GM21717 (cell line): ENCODE measurements around the gene NPB.

ENCODE experiments used
- ATAC-seq: cut with Tn5 transposase; IDR thresholded peaks from one replicate; pipeline ENCODE4 v1.9.1; 2021; ENCODE audit warnings: mild to moderate bottlenecking, moderate library complexity; ENCODE audit not compliant: unreplicated experiment

The NPB gene

DNA sequence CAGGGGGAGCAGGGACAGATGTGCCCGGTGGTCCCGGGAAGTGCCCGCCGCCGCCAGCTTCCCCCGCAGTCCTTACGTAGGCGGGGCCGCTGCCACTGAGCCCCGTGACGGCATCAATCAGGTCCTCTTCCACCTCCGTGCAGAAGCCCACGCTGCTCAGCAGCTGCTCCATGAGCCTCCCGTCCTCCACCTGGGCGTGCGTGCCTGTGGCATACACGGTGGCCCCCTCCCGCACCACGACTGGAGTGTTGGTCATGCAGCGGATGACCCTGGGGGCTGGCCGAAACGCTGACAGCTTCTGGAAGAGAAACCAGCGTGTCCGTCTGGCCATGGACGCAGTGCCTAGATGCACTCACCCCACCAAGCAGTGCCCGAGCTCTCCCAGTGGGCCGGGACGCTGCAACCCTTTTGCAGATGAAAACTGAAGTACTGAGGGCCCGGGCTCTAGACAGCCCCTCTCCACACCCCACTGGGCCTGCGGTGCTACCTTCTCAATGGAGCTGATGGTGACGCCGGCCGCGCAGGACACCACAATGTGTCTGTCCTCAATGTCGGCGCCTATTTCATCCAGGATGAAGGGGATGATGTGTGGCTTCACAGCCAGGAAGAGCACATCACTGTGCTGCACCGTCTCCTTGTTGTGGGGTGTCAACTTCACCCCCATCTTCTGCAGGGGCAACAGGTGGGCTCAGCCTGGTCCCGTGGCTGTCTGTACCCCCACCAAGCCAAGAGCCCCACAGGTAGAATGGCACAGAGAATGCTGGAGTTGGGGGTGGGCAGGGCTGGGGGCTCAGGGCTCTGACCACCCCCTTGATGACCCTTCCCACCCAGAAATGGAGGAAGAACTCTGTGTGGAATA is 33.0 kb downstream of the NPB start:
- ATAC-seq, result no peak

GRCh38 chr17:81935709-81936084 is 33.7 kb downstream of the NPB start:
- no peak for ATAC-seq

DNA sequence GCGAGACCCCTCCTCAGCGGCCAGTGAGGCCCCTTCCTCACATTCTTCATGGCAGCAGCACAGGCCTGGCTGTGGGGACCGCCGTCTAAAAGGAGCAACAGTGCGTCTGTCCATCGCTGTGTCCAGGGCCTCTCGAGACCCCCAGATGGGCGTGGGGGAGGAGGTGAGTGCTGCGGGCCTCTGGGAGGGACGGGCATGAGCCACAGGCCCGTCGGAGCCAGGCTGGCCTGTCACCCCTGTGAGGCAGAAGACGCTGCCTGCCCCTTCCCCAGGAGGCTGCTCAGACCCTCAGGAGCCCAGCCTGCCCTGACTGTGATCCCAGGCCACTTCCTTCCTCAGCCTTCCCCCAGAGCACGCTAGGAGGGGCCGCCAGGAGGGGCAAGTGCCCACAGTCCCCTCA is 37.2 kb downstream of the NPB start:
- no peak for ATAC-seq

GRCh38 chr17:81939881-81940385 is 37.9 kb downstream of the NPB start:
- ATAC-seq, result no peak

GRCh38 chr17:81940538-81941483 is 38.8 kb downstream of the NPB start:
- no peak for ATAC-seq

DNA sequence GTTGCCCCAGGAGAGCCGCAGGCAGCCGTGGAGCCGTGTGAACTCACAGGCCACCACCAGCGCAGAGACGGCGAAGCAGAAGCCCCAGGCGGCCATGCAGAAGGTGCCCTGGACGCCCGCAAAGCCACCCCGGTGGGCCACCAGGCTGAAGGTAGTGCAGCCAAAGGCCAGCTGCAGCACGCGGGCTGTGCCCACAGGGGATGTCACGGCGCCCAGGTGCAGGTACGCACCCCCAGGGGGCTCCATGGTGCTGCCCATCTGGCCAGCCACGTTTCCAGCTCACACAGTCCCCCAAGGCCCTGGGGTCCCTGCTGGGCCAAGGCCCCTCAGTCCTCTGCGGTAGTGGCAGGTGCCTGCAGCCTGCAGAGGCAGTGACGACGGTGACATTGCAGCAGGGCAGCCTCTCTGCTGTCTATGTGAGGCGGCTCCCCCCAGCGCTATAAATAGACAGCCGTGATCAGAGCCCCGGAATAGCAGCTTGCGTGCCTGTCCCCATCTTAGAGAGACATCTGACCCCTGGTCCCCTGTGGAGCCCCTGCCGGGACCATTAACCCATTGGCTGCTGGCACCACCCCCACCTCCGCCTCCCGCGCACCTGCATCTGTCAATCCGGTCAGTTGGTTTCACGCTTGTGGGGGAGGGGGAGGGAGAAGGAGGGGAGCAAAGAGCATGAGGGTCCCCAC is 39.6 kb downstream of the NPB start:
- no peak for ATAC-seq

- no peak for ATAC-seq
These were observed 40.1 kb downstream of the NPB start for GRCh38 chr17:81942167-81942553.

DNA sequence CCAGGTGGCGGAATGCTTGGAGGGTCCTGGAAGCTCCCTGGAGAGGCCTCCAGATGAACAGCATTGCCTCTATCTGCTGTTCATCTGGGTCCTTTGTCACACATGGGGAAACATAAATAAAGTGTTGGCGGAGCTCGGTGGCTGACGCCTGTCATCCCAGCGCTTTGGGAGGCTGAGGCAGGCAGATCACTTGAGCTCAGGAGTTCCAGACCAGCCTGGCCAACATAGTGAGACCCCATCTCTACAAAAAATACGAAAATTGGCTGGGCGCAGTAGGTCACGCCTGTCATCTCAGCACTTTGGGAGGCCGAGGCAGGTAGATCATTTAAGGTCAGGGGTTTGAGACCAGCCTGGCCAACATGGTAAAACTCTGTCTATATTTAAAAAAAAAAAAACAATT is 42.8 kb downstream of the NPB start:
- no peak for ATAC-seq

DNA sequence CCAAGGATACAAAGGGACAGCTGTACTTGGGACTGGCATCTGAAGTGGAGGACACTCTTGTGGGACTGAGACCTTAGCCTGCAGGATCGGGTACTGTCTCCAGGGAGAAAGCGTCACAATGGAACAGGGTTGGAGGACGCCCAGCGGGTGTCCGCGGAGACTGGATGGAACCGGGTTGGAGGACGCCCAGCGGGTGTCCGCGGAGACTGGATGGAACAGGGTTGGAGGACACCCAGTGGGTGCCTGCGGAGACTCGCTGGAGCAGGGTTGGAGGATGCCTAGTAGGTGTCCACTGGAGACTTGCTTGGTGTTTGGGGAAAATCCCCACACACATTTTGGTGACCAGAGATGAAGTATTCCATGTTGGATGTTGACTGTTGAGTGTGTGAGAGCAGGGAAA is 45.2 kb downstream of the NPB start, which contains the start of gene MYADML2:
MYADML2 (minus strand) TSS at position 45 of the 400 bp plus-strand sequence. CDS start 5,492 bp downstream, outside the sequence.
- ATAC-seq, result no peak

DNA sequence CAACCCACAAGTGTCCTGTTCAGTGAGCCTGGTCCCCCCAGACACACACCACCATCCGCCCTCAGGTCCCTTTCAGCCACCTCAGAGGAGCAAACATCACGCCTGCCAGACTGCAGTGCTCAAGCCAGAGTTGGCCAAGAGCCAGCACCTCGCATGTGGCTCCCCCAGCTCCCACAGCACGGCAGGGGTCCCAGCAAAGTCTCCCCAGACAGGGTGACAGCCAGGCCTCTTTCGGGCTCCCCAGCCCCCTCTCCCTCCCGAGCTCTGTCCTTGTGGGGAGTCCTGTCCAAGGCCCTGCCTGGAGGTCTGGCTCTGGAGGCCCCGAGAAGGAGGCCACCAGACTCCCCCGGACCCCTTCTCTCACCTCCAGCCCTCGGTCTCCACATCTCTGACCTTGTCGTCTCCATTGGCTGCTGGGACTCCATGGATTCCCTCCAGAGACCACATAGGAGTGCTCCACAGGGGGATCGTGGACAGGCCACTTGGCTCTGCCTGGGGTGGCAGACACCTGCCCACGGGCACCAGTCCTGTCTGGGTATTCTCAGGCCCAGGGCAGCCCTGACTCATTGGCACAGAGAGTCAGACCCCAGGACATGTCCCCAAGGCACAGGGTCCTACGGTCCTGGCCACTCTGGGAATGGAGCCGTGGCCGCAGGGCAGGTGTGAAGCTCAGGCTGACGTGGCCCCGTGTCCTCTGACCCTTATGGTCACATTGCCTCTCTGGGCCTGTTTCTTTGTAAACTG is 46.8 kb downstream of the NPB start:
- ATAC-seq, result no peak

DNA sequence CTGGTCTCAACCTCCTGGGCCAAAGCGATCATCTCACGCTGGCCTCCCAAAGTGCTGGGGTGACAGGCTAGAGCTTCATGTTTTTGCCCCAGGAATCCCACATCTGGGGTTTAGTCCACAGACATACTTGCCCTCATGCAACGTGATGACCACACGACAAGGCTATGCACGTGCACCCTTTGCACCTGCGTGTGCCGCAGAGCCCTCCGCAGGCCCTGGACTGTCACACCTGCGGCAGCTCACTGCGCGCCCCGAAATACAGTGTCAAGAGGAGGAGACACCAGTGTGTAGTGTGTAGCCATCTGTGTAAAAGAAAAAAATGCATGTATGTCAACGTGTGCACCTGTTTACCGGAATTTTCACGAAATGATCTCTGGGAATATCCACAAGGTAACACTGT is 48.5 kb downstream of the NPB start:
- ATAC-seq, result no peak

DNA sequence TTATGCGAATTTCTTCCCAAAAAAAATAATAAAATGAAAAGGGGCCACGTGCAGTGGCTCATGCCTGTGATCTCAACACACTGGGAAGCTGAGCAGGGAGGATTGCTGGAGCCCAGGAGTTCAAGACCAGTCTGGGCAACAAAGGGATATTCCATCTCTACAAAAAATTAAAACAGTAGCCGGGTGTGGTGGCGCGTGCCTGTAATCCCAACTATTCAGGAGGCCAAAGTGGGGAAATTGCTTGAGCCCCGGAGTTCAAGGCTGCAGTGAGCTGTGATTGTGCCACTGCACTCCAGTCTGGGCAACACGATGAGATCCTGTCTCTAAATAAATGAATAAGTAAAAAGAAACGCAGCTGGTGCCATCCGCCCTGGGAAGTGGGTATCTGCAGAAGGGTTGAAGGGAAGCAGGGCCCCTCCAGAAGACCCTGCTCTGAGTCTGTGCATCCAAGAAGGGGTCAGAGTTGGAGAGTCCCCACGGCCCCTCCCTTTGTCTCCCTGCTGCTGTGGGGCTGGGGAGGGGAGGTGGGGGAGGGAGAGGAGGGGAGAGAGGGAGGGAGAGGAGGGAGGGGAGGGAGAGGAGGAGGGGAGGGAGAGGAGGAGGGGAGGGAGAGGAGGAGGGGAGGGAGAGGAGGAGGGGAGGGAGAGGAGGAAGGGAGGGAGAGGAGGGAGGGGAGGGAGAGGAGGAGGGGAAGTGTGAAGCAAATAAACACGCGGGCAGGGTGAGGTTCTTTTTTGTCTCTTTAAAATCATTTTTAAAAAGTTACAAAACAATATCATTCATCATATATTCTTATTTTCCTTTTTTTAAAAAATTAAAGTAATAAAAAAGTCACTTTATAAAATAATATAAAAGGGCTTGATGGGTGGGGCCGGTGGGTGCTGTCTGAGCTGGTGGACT is 50.0 kb downstream of the NPB start:
- ATAC-seq, result no peak
